Measurements from ENCODE around the gene PPP2R5C.

The PPP2R5C gene

GRCh38 chr14:101926085-101926484, 164.6 kb downstream of the PPP2R5C start:
- DNase-seq (ENCODE audit: low spot score in 2 of 2): no peak
- peaks cover 4% of the 10 kb centered on the region for H3K4me1 Mint-ChIP-seq
- H3K9me3 Mint-ChIP-seq: no peaks in the 10 kb centered on the region
- no peak overlapping the region for H3K4me3 Mint-ChIP-seq
- H3K36me3 Mint-ChIP-seq (ENCODE audit: insufficient read depth): peaks cover 44% of the 10 kb centered on the region
- no peaks in the 10 kb centered on the region for H3K27me3 Mint-ChIP-seq
- no peak overlapping the region for H3K27ac Mint-ChIP-seq (ENCODE audit: low read depth)
- no peak for ATAC-seq (replicated peaks; ENCODE audit: extremely low read depth, poor library complexity, severe bottlenecking)

GRCh38 chr14:101926620-101927019, 165.1 kb downstream of the PPP2R5C start:
- H3K36me3 Mint-ChIP-seq (ENCODE audit: insufficient read depth): peaks cover 39% of the 10 kb centered on the region
- H3K27ac Mint-ChIP-seq (ENCODE audit: low read depth): no peak overlapping the region
- H3K4me1 Mint-ChIP-seq: peaks cover 4% of the 10 kb centered on the region
- DNase-seq (ENCODE audit: low spot score in 2 of 2) (no peak), ATAC-seq (replicated peaks; ENCODE audit: extremely low read depth, poor library complexity, severe bottlenecking) (no peak)
- no peaks in the 10 kb centered on the region for H3K9me3 Mint-ChIP-seq
- H3K4me3 Mint-ChIP-seq: no peak overlapping the region
- no peaks in the 10 kb centered on the region for H3K27me3 Mint-ChIP-seq

- no peak overlapping the region for H3K27ac Mint-ChIP-seq (ENCODE audit: low read depth)
These were observed 166.3 kb downstream of the PPP2R5C start for GRCh38 chr14:101927859-101928258.

GRCh38 chr14:101928415-101928841, 166.9 kb downstream of the PPP2R5C start:
- no peak overlapping the region for H3K4me3 Mint-ChIP-seq
- no peaks in the 10 kb centered on the region for H3K9me3 Mint-ChIP-seq

More at GRCh38 chr14:101927859-101928258, 166.3 kb downstream of the PPP2R5C start:
- H3K9me3 Mint-ChIP-seq: no peaks in the 10 kb centered on the region
- H3K36me3 Mint-ChIP-seq (ENCODE audit: insufficient read depth): peaks cover 33% of the 10 kb centered on the region
- no peaks in the 10 kb centered on the region for H3K27me3 Mint-ChIP-seq
- no peak overlapping the region for H3K4me3 Mint-ChIP-seq
- DNase-seq (ENCODE audit: low spot score in 2 of 2): no peak
- peaks cover 3% of the 10 kb centered on the region for H3K4me1 Mint-ChIP-seq
- ATAC-seq (replicated peaks; ENCODE audit: extremely low read depth, poor library complexity, severe bottlenecking): no peak

GRCh38 chr14:101929096-101929495, 167.6 kb downstream of the PPP2R5C start:
- Mint-ChIP-seq H3K4me1 (no peaks in the 10 kb centered on the region), H3K36me3 (ENCODE audit: insufficient read depth) (peaks cover 28% of the 10 kb centered on the region), H3K27ac (ENCODE audit: low read depth) (peak overlapping the region; percentile 75), H3K9me3 (no peaks in the 10 kb centered on the region), H3K4me3 (no peak overlapping the region), H3K27me3 (no peaks in the 10 kb centered on the region)
- ATAC-seq (replicated peaks; ENCODE audit: extremely low read depth, poor library complexity, severe bottlenecking) (no peak), DNase-seq (ENCODE audit: low spot score in 2 of 2) (no peak)

More at GRCh38 chr14:101928415-101928841, 166.9 kb downstream of the PPP2R5C start:
- Mint-ChIP-seq H3K36me3 (ENCODE audit: insufficient read depth) (peaks cover 28% of the 10 kb centered on the region), H3K27me3 (no peaks in the 10 kb centered on the region), H3K27ac (ENCODE audit: low read depth) (no peak overlapping the region), H3K4me1 (no peaks in the 10 kb centered on the region)
- ATAC-seq (replicated peaks; ENCODE audit: extremely low read depth, poor library complexity, severe bottlenecking) (no peak), DNase-seq (ENCODE audit: low spot score in 2 of 2) (no peak)

GRCh38 chr14:101929946-101930345, 168.4 kb downstream of the PPP2R5C start:
- no peaks in the 10 kb centered on the region for H3K27me3 Mint-ChIP-seq
- peaks cover 21% of the 10 kb centered on the region for H3K36me3 Mint-ChIP-seq (ENCODE audit: insufficient read depth)
- H3K4me3 Mint-ChIP-seq: no peak overlapping the region
- H3K4me1 Mint-ChIP-seq: no peaks in the 10 kb centered on the region
- ATAC-seq (replicated peaks; ENCODE audit: extremely low read depth, poor library complexity, severe bottlenecking) (no peak), DNase-seq (ENCODE audit: low spot score in 2 of 2) (no peak)
- H3K9me3 Mint-ChIP-seq: no peaks in the 10 kb centered on the region
- H3K27ac Mint-ChIP-seq (ENCODE audit: low read depth): no peak overlapping the region

GRCh38 chr14:101932673-101933072, 171.2 kb downstream of the PPP2R5C start:
- Mint-ChIP-seq H3K36me3 (ENCODE audit: insufficient read depth) (peaks cover 11% of the 10 kb centered on the region), H3K9me3 (no peaks in the 10 kb centered on the region), H3K27me3 (no peaks in the 10 kb centered on the region), H3K27ac (ENCODE audit: low read depth) (no peak overlapping the region), H3K4me3 (no peak overlapping the region), H3K4me1 (no peaks in the 10 kb centered on the region)
- ATAC-seq (replicated peaks; ENCODE audit: extremely low read depth, poor library complexity, severe bottlenecking) (no peak), DNase-seq (ENCODE audit: low spot score in 2 of 2) (no peak)

GRCh38 chr14:101933209-101933608, 171.7 kb downstream of the PPP2R5C start:
- no peak overlapping the region for H3K27ac Mint-ChIP-seq (ENCODE audit: low read depth)

GRCh38 chr14:101934601-101935150, 173.2 kb downstream of the PPP2R5C start:
- H3K4me1 Mint-ChIP-seq: peaks cover 8% of the 10 kb centered on the region
- no peak overlapping the region for H3K4me3 Mint-ChIP-seq
- H3K27me3 Mint-ChIP-seq: peaks cover 13% of the 10 kb centered on the region
- ATAC-seq (replicated peaks; ENCODE audit: extremely low read depth, poor library complexity, severe bottlenecking): no peak
- H3K9me3 Mint-ChIP-seq: no peaks in the 10 kb centered on the region
- DNase-seq (ENCODE audit: low spot score in 2 of 2): no peak
- no peaks in the 10 kb centered on the region for H3K36me3 Mint-ChIP-seq (ENCODE audit: insufficient read depth)
- H3K27ac Mint-ChIP-seq (ENCODE audit: low read depth): no peak overlapping the region

More at GRCh38 chr14:101933209-101933608, 171.7 kb downstream of the PPP2R5C start:
- Mint-ChIP-seq H3K36me3 (ENCODE audit: insufficient read depth) (peaks cover 9% of the 10 kb centered on the region), H3K9me3 (no peaks in the 10 kb centered on the region), H3K27me3 (peaks cover 3% of the 10 kb centered on the region), H3K4me1 (no peaks in the 10 kb centered on the region), H3K4me3 (no peak overlapping the region)
- ATAC-seq (replicated peaks; ENCODE audit: extremely low read depth, poor library complexity, severe bottlenecking) (no peak), DNase-seq (ENCODE audit: low spot score in 2 of 2) (no peak)

GRCh38 chr14:101937926-101938767, 176.6 kb downstream of the PPP2R5C start:
- H3K4me3 Mint-ChIP-seq: no peak overlapping the region
- no peak overlapping the region for H3K27ac Mint-ChIP-seq (ENCODE audit: low read depth)
- peaks cover 43% of the 10 kb centered on the region for H3K27me3 Mint-ChIP-seq

GRCh38 chr14:101939646-101940170, 178.2 kb downstream of the PPP2R5C start:
- H3K4me3 Mint-ChIP-seq: no peak overlapping the region
- peaks cover 59% of the 10 kb centered on the region for H3K27me3 Mint-ChIP-seq
- H3K27ac Mint-ChIP-seq (ENCODE audit: low read depth): peak overlapping the region; percentile 59
- DNase-seq (ENCODE audit: low spot score in 2 of 2) (no peak), ATAC-seq (replicated peaks; ENCODE audit: extremely low read depth, poor library complexity, severe bottlenecking) (no peak)
- H3K4me1 Mint-ChIP-seq: peaks cover 8% of the 10 kb centered on the region
- no peaks in the 10 kb centered on the region for H3K9me3 Mint-ChIP-seq
- no peaks in the 10 kb centered on the region for H3K36me3 Mint-ChIP-seq (ENCODE audit: insufficient read depth)

More at GRCh38 chr14:101937926-101938767, 176.6 kb downstream of the PPP2R5C start:
- H3K4me1 Mint-ChIP-seq: peaks cover 8% of the 10 kb centered on the region
- DNase-seq (ENCODE audit: low spot score in 2 of 2): no peak
- H3K36me3 Mint-ChIP-seq (ENCODE audit: insufficient read depth): no peaks in the 10 kb centered on the region
- H3K9me3 Mint-ChIP-seq: no peaks in the 10 kb centered on the region
- no peak for ATAC-seq (replicated peaks; ENCODE audit: extremely low read depth, poor library complexity, severe bottlenecking)

- H3K27me3 Mint-ChIP-seq: peaks cover 68% of the 10 kb centered on the region
- no peak for ATAC-seq (replicated peaks; ENCODE audit: extremely low read depth, poor library complexity, severe bottlenecking)
- no peak for DNase-seq (ENCODE audit: low spot score in 2 of 2)
- H3K36me3 Mint-ChIP-seq (ENCODE audit: insufficient read depth): peaks cover 7% of the 10 kb centered on the region
- H3K4me1 Mint-ChIP-seq: peaks cover 24% of the 10 kb centered on the region
- H3K27ac Mint-ChIP-seq (ENCODE audit: low read depth): no peak overlapping the region
- H3K9me3 Mint-ChIP-seq: no peaks in the 10 kb centered on the region
- H3K4me3 Mint-ChIP-seq: no peak overlapping the region
These were observed 182.9 kb downstream of the PPP2R5C start for GRCh38 chr14:101944451-101944850.

GRCh38 chr14:101945171-101945570, 183.7 kb downstream of the PPP2R5C start:
- Mint-ChIP-seq H3K36me3 (ENCODE audit: insufficient read depth) (peaks cover 7% of the 10 kb centered on the region), H3K27me3 (peaks cover 68% of the 10 kb centered on the region), H3K4me3 (no peak overlapping the region), H3K27ac (ENCODE audit: low read depth) (no peak overlapping the region), H3K4me1 (peaks cover 25% of the 10 kb centered on the region), H3K9me3 (no peaks in the 10 kb centered on the region)
- ATAC-seq (replicated peaks; ENCODE audit: extremely low read depth, poor library complexity, severe bottlenecking) (no peak), DNase-seq (ENCODE audit: low spot score in 2 of 2) (no peak)

All from central memory CD8-positive, alpha-beta T cell (primary cell).